GM12878 (cell line): ENCODE data around the gene MAB21L3.

Experiments
- JUND ChIP-seq: IDR thresholded peaks from 2 replicates; pipeline ENCODE4 v1.6.1; 2012; ENCODE audit warnings: low read depth, mild to moderate bottlenecking, low read length, improper control_type of control experiment, moderate library complexity
- PML ChIP-seq: IDR thresholded peaks from 2 replicates; pipeline ENCODE4 v1.6.1; 2012; ENCODE audit warnings: low read length, inconsistent platforms
- POLR2AphosphoS5 ChIP-seq: IDR thresholded peaks from 2 replicates; pipeline ENCODE4 v1.6.1; 2011; ENCODE audit warnings: mild to moderate bottlenecking, low read length, inconsistent platforms
- TF ChIP-seq, protein P1 (sequence below), 3 experiments: IDR thresholded peaks in 2 of 3; conservative IDR thresholded peaks in 1 of 3; 2 replicates each; pipeline ENCODE4 v1.5.1; 2011; ENCODE audit warnings: low read depth in 3 of 3, low read length in 3 of 3, mild to moderate bottlenecking in 3 of 3, control low read depth in 2 of 3, moderate library complexity in 2 of 3, inconsistent platforms in 1 of 3, mixed read lengths in 1 of 3; ENCODE audit not compliant: control insufficient read depth in 2 of 3, insufficient read depth in 1 of 3; ENCODE audit errors: extremely low read depth in 1 of 3

DNA sequence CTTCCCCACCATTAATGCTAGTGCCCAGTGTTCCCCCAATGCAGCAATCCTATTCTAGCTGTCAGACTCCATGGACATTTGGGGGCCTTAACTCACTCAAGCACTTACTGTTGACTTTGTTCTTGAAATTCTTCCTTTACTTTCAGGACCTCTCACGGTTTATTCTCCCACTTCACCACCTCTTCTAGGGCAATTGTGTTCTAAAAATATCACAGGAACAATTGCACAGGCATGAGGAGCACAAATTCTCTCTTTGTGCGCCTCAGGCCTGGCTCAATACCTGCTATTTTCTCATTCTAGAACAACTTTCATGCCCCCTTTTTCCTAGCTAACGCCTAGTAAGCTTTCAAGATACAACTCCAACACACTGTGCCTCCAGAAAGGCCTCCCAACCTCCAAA is 7.3 kb downstream of the MAB21L3 start:
- TF ChIP-seq JUND (no peak), POLR2AphosphoS5 (no peak), PML (no peak)
- TF ChIP-seq, protein P1, sequence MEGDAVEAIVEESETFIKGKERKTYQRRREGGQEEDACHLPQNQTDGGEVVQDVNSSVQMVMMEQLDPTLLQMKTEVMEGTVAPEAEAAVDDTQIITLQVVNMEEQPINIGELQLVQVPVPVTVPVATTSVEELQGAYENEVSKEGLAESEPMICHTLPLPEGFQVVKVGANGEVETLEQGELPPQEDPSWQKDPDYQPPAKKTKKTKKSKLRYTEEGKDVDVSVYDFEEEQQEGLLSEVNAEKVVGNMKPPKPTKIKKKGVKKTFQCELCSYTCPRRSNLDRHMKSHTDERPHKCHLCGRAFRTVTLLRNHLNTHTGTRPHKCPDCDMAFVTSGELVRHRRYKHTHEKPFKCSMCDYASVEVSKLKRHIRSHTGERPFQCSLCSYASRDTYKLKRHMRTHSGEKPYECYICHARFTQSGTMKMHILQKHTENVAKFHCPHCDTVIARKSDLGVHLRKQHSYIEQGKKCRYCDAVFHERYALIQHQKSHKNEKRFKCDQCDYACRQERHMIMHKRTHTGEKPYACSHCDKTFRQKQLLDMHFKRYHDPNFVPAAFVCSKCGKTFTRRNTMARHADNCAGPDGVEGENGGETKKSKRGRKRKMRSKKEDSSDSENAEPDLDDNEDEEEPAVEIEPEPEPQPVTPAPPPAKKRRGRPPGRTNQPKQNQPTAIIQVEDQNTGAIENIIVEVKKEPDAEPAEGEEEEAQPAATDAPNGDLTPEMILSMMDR (IDR thresholded peaks at IDR 0.05 in 2 of 3, conservative IDR thresholded peaks at IDR 0.05 in 1 of 3; ENCODE audit: control insufficient read depth in 2 of 3, extremely low read depth in 1 of 3, insufficient read depth in 1 of 3, low read depth in 3 of 3, low read length in 3 of 3), result no peak
